Measurements from ENCODE around the gene SALL3. TPM values are rescaled to one million over a fixed set of nuclear protein-coding genes. Genes with fewer than 3 reads are reported as not detected.

Gene SALL3
- total and polyA plus RNA-seq, 2 of the 8 experiments (the other 6 are each of a cell fraction or from before 2014, with no cell fraction given): 10.5 to 46.4 TPM

DNA sequence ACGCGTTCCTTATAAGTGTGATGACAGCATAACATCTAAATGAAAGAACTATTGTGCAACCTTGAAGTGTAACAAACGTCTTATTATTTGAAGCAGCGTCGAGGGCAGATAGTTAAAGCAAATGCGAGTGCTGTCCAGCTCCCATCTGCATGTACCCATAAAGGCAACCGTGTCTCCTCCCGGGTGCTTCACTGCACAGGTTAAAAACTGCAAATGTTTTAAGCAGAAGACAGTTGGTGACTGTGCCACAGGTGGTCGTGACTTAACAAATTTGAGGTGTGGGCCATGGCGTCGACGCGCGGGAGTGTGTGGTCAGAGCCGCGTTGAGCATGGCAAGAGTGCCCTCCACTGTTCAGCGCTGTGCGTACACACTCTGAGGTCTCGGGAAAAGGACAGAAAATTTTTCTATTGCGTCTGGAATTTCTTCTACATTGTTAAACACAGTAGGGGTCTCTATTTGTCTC lies 6.4 kb downstream of the SALL3 start:
- DNase-seq (ENCODE audit: low read depth in 1 of 2, low spot score in 2 of 2) (peak in 1 of 2 experiments; percentile 53), FAIRE-seq (peak; percentile 50)
- Histone ChIP-seq H2BK5ac (ENCODE audit: low read depth, low read length) (no peak overlapping the region), H3K18ac (ENCODE audit: extremely low read depth, low read length) (peak overlapping the region; percentile 54), H3K14ac (ENCODE audit: insufficient read length) (no peak overlapping the region), H3K23me2 (ENCODE audit: low read depth, low read length) (peaks cover 20% of the 10 kb centered on the region), H3K4me1 (replicated peaks in 1 of 4; ENCODE audit: control insufficient read depth in 3 of 4, insufficient read depth in 4 of 4, low read length in 3 of 4) (peaks cover 13 to 32% (median 22%) of the 10 kb centered on the region in 4 experiments), H2BK12ac (ENCODE audit: low read depth, low read length) (peak overlapping the region; percentile 22; the same call in 1 of the 2 replicates), H3K4me3 (ENCODE audit: extremely low read depth in 1 of 4, insufficient read depth in 2 of 4, low read depth in 3 of 4, low read length in 4 of 4) (peak overlapping the region in 3 of 4 experiments; percentile 29 to 75 (median 32); a peak in 5 of 8 replicates), H2AFZ (ENCODE audit: low read length) (no peak overlapping the region), H3K79me1 (ENCODE audit: low read depth, low read length) (peaks cover 4% of the 10 kb centered on the region; the same call in 1 of the 2 replicates), H3K36me3 (ENCODE audit: control insufficient read depth in 2 of 4, insufficient read depth in 4 of 4, low read length in 3 of 4) (no peaks in the 10 kb centered on the region), H3K56ac (replicated peaks; ENCODE audit: insufficient read length, low read depth, low read length) (no peak overlapping the region), H4K5ac (ENCODE audit: insufficient read length, low read depth, low read length) (no peak overlapping the region), H3K23ac (ENCODE audit: insufficient read length) (no peak overlapping the region), H2BK120ac (replicated peaks; ENCODE audit: low read depth, low read length) (no peak overlapping the region), H2AK5ac (ENCODE audit: low read depth, low read length) (no peak overlapping the region), H4K20me1 (replicated peaks in 1 of 2; ENCODE audit: control insufficient read depth in 1 of 2, insufficient read depth in 2 of 2, low read length in 2 of 2) (peaks cover 11 to 16% of the 10 kb centered on the region in 2 experiments), H3K79me2 (ENCODE audit: control insufficient read depth in 1 of 2, insufficient read depth in 2 of 2, low read length in 2 of 2) (peaks cover 6 to 96% of the 10 kb centered on the region in 2 experiments), H2BK20ac (ENCODE audit: low read length) (no peak overlapping the region), H3K4me2 (ENCODE audit: insufficient read depth in 1 of 2, low read depth in 2 of 2, low read length in 2 of 2) (peak overlapping the region; percentile 70 to 84), H4K91ac (replicated peaks; ENCODE audit: insufficient read length, low read length) (no peak overlapping the region), H3K4ac (replicated peaks; ENCODE audit: insufficient read length, low read depth, low read length) (no peak overlapping the region), H3K9me3 (ENCODE audit: insufficient read depth in 2 of 2, low read depth in 1 of 2, low read length in 1 of 2) (no peaks in the 10 kb centered on the region), H3K27ac (ENCODE audit: low read depth, low read length) (no peak overlapping the region), H3K27me3 (replicated peaks in 1 of 4; ENCODE audit: control insufficient read depth in 3 of 4, extremely low read depth in 1 of 4, insufficient read depth in 3 of 4, low read length in 3 of 4) (peaks cover 0 to 4% (median 2%) of the 10 kb centered on the region in 4 experiments; a peak in 2 of 7 replicates), H4K8ac (ENCODE audit: extremely low read depth, insufficient read depth, low read length) (no peak overlapping the region), H2BK15ac (ENCODE audit: low read length) (no peak overlapping the region), H3K9ac (replicated peaks in 1 of 4; ENCODE audit: extremely low read depth in 1 of 4, low read depth in 3 of 4, low read length in 3 of 4) (no peak overlapping the region)
- WGBS, 2 experiments (ENCODE audit: extremely low coverage in 1 of 2, insufficient coverage in 1 of 2, insufficient read length in 1 of 2, insufficient replicate concordance in 2 of 2, low coverage in 1 of 2, low lambda C conversion rate in 2 of 2, missing lambda C conversion rate in 1 of 2): 11% methylated on average over 20 of the region's 20 CpGs; no CpG with 5 or more reads in 1 of the 2 experiments
- ChIA-PET CTCF (ENCODE audit: partially characterized antibody) (interaction anchor here (0.6 to 3.8 kb wide), 29 partner anchors 8 to 876 kb away, joined by 3 to 21 read pairs (median 4); no protein-coding TSS in a partner anchor), POLR2A (ENCODE audit: partially characterized antibody) (interaction anchor here (1.2 kb wide), 1 partner anchor 15 kb away, joined by 5 read pairs; no protein-coding TSS in a partner anchor)
- TF ChIP-seq BRCA1 (IDR thresholded peaks at IDR 0.05; ENCODE audit: low read depth, low read length) (no peak), RAD21 (IDR thresholded peaks at IDR 0.05 in 1 of 2, conservative IDR thresholded peaks at IDR 0.05 in 1 of 2; ENCODE audit: low read depth in 2 of 2, low read length in 2 of 2) (peak; percentile 82 to 86), GABPA (IDR thresholded peaks at IDR 0.05; ENCODE audit: borderline replicate concordance, insufficient read depth, low read length) (no peak), SIRT6 (IDR thresholded peaks at IDR 0.05; ENCODE audit: low read length) (no peak), BACH1 (IDR thresholded peaks at IDR 0.05; ENCODE audit: low read length) (0 out of 2 replicates have a peak, but pooled peaks have one; percentile 40), EP300 (IDR thresholded peaks at IDR 0.05; ENCODE audit: borderline replicate concordance in 1 of 2, low read depth in 2 of 2, low read length in 2 of 2) (no peak), POLR2A (IDR thresholded peaks at IDR 0.05; ENCODE audit: control extremely low read depth in 1 of 2, low read depth in 2 of 2, low read length in 2 of 2) (no peak), BCL11A (IDR thresholded peaks at IDR 0.05; ENCODE audit: low read depth in 2 of 2, low read length in 2 of 2) (no peak), TAF1 (IDR thresholded peaks at IDR 0.05; ENCODE audit: low read depth, low read length) (no peak), SP4 (IDR thresholded peaks at IDR 0.05; ENCODE audit: low read length) (no peak)
- TF ChIP-seq, protein P1, sequence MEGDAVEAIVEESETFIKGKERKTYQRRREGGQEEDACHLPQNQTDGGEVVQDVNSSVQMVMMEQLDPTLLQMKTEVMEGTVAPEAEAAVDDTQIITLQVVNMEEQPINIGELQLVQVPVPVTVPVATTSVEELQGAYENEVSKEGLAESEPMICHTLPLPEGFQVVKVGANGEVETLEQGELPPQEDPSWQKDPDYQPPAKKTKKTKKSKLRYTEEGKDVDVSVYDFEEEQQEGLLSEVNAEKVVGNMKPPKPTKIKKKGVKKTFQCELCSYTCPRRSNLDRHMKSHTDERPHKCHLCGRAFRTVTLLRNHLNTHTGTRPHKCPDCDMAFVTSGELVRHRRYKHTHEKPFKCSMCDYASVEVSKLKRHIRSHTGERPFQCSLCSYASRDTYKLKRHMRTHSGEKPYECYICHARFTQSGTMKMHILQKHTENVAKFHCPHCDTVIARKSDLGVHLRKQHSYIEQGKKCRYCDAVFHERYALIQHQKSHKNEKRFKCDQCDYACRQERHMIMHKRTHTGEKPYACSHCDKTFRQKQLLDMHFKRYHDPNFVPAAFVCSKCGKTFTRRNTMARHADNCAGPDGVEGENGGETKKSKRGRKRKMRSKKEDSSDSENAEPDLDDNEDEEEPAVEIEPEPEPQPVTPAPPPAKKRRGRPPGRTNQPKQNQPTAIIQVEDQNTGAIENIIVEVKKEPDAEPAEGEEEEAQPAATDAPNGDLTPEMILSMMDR (IDR thresholded peaks at IDR 0.05; ENCODE audit: control extremely low read depth in 1 of 3, insufficient read depth in 1 of 3, low read depth in 1 of 3, low read length in 3 of 3): peak; percentile 63 to 72 (median 71)

Data from H1 (cell line).